SKM-1 treated with dmso at 0.1 percent for 144 hours (cell line): Measurements from ENCODE around the gene BANK1.

Experiments used
- DNase-seq: peaks from one replicate; lab custom pipeline; 2025; ENCODE audit not compliant: unreplicated experiment; lab: John Stamatoyannopoulos, UW

Gene BANK1

GRCh38 chr4:101954975-101955678, 164.6 kb downstream of the BANK1 start:
- DNase-seq, result no peak

GRCh38 chr4:101956068-101956825, 165.7 kb downstream of the BANK1 start:
- no peak for DNase-seq

- no peak for DNase-seq
These were observed 168.0 kb downstream of the BANK1 start for GRCh38 chr4:101958547-101958946.

- no peak for DNase-seq
These were observed 169.9 kb downstream of the BANK1 start for GRCh38 chr4:101960431-101960830.

- no peak for DNase-seq
These were observed 170.6 kb downstream of the BANK1 start for GRCh38 chr4:101961144-101961543.

GRCh38 chr4:101967697-101968346, 177.3 kb downstream of the BANK1 start:
- no peak for DNase-seq

GRCh38 chr4:101968364-101968763, 177.8 kb downstream of the BANK1 start:
- no peak for DNase-seq

- no peak for DNase-seq
These were observed 179.4 kb downstream of the BANK1 start for GRCh38 chr4:101969965-101970364.

- DNase-seq, result no peak
These were observed 180.1 kb downstream of the BANK1 start for GRCh38 chr4:101970547-101971155.

GRCh38 chr4:101972791-101973190, 182.3 kb downstream of the BANK1 start:
- no peak for DNase-seq

- no peak for DNase-seq
These were observed 182.8 kb downstream of the BANK1 start for GRCh38 chr4:101973361-101973760.

GRCh38 chr4:101977076-101977475, 186.5 kb downstream of the BANK1 start:
- no peak for DNase-seq

GRCh38 chr4:101981756-101982155, 191.2 kb downstream of the BANK1 start:
- DNase-seq, result peak; percentile 90

GRCh38 chr4:101983835-101984234, 193.3 kb downstream of the BANK1 start:
- DNase-seq, result no peak

GRCh38 chr4:101987623-101988243, 197.2 kb downstream of the BANK1 start:
- no peak for DNase-seq

GRCh38 chr4:101989551-101989950, 199.0 kb downstream of the BANK1 start:
- no peak for DNase-seq

- no peak for DNase-seq
These were observed 201.9 kb downstream of the BANK1 start for GRCh38 chr4:101992446-101992845.

GRCh38 chr4:101993002-101993841, 202.7 kb downstream of the BANK1 start:
- no peak for DNase-seq

- DNase-seq, result no peak
These were observed 203.6 kb downstream of the BANK1 start for GRCh38 chr4:101993842-101994775.
